ENCODE measurements around the gene RCN1. TPM values are rescaled to one million over a fixed set of nuclear protein-coding genes. Genes with fewer than 3 reads are reported as not detected.

The RCN1 gene
- polyA plus RNA-seq (2011; rRNA removed) (158 and 234 TPM in 2 replicates), polyA plus RNA-seq (2017; fragmentation: RNase III; extraction: RNeasy Plus Mini Kit Qiagen cat#74134 plus additional on column Dnase treatment) (182 to 199 TPM (median 191 TPM) in 3 replicates), polyA minus RNA-seq (2011; rRNA and poly(A)+ RNA removed) (58.5 and 59.9 TPM in 2 replicates)
- 50.1 and 51.0 TPM in 2 replicates for polyA plus RNA-seq (2012; cell fraction: cytosol; rRNA removed)
- 48.3 and 51.6 TPM in 2 replicates for polyA plus RNA-seq (2012; cell fraction: nucleus; rRNA removed)

GRCh38 chr11:32090545-32091370, at the start of gene RCN1:
Gene RCN1 (plus strand): TSS chr11:32091074. CDS start chr11:32091197, 123 bp downstream.
- ChIA-PET POLR2A (interaction anchor here (0.6 to 2.2 kb wide), 9 partner anchors 9 to 831 kb away, joined by 3 to 7 read pairs (median 3); no protein-coding TSS in a partner anchor), CTCF (no interaction called here)
- peak; percentile 84 to 93 for ATAC-seq
- peak within 1 kb of the TSS; percentile 94 for H3K4me2 ChIP-seq
- no peaks in the 10 kb centered on the region for H3K9me3 ChIP-seq
- H3K27ac ChIP-seq, result peak within 1 kb of the TSS; percentile 97 to 100
- FAIRE-seq, result no peak
- peak within 1 kb of the TSS; percentile 73 for H3K4me3 ChIP-seq
- WGBS (ENCODE audit: missing lambda C conversion rate), result 27% methylated on average over 20 of the region's 79 CpGs
- TF ChIP-seq PHF8 (IDR thresholded peaks at IDR 0.05; ENCODE audit: borderline replicate concordance, low read depth) (peak; percentile 85; the same call in 1 of the 2 replicates), HOXA7 (CRISPR knock-in tag; IDR thresholded peaks at IDR 0.05) (no peak), HMGXB4 (CRISPR knock-in tag; IDR thresholded peaks at IDR 0.05; ENCODE audit: borderline replicate concordance) (no peak), FOXS1 (CRISPR knock-in tag; IDR thresholded peaks at IDR 0.05) (no peak), MYC (IDR thresholded peaks at IDR 0.05; ENCODE audit: borderline replicate concordance, low read length) (no peak), MAX (IDR thresholded peaks at IDR 0.05) (0 out of 2 replicates have a peak, but pooled peaks have one; percentile 16), HEYL (CRISPR knock-in tag; IDR thresholded peaks at IDR 0.05) (no peak), HDAC2 (IDR thresholded peaks at IDR 0.05) (no peak), JUN (IDR thresholded peaks at IDR 0.05) (peak in 1 of 2 experiments; percentile 55; a peak in 2 of 5 replicates), POLR2A (IDR thresholded peaks at IDR 0.05; ENCODE audit: low read length) (peak; percentile 63), BCL3 (IDR thresholded peaks at IDR 0.05) (peak; percentile 45; the same call in 1 of the 3 replicates), TP53 (CRISPR knock-in tag; IDR thresholded peaks at IDR 0.05) (no peak)
- peaks cover 26% of the 10 kb centered on the region for H3K4me1 ChIP-seq
- DNase-seq (ENCODE audit: low read depth in 1 of 2, low spot score in 1 of 2), result peak; percentile 57 to 66

GRCh38 chr11:32043737-32044136, 47.1 kb upstream of the RCN1 start:
- ATAC-seq, result no peak
- H3K9me3 ChIP-seq, result no peaks in the 10 kb centered on the region
- DNase-seq (ENCODE audit: low read depth in 1 of 2, low spot score in 1 of 2), result no peak
- FAIRE-seq, result no peak
- ChIA-PET CTCF (interaction anchor here (1.3 to 16.6 kb wide), 2 partner anchors 28 to 122 kb away, joined by 3 to 416 read pairs; no protein-coding TSS in a partner anchor), POLR2A (no interaction called here)
- 0% methylated on average over 1 of the region's 1 CpG for WGBS (ENCODE audit: missing lambda C conversion rate)
- H3K27ac ChIP-seq, result no peak overlapping the region
- H3K4me1 ChIP-seq, result no peaks in the 10 kb centered on the region
- no peak overlapping the region for H3K4me2 ChIP-seq
- H3K4me3 ChIP-seq, result no peak overlapping the region
- no peak for TF ChIP-seq MAZ (IDR thresholded peaks at IDR 0.05; ENCODE audit: borderline replicate concordance, low read depth, low read length)
- no peak for TF ChIP-seq HEYL (CRISPR knock-in tag; IDR thresholded peaks at IDR 0.05)
- TF ChIP-seq TFCP2L1 (CRISPR knock-in tag; IDR thresholded peaks at IDR 0.05), result no peak
- no peak for TF ChIP-seq RCOR1 (IDR thresholded peaks at IDR 0.05; ENCODE audit: low read depth, low read length)
- no peak for TF ChIP-seq CTCF (IDR thresholded peaks at IDR 0.05)
- TF ChIP-seq NR3C1 (IDR thresholded peaks at IDR 0.05), result no peak
- no peak for TF ChIP-seq RNF2 (IDR thresholded peaks at IDR 0.05; ENCODE audit: borderline replicate concordance, low read depth)
- no peak for TF ChIP-seq HMGXB4 (CRISPR knock-in tag; IDR thresholded peaks at IDR 0.05; ENCODE audit: borderline replicate concordance)
- no peak for TF ChIP-seq REST (IDR thresholded peaks at IDR 0.05)
- no peak for TF ChIP-seq CBX8 (IDR thresholded peaks at IDR 0.05)
- TF ChIP-seq SREBF2 (IDR thresholded peaks at IDR 0.05), result no peak
- TF ChIP-seq ELK1 (IDR thresholded peaks at IDR 0.05; ENCODE audit: low read depth, low read length), result no peak

Data from A549 (cell line).